MM.1S (cell line): ENCODE results near the gene GJA4.

ENCODE experiments used
- CTCF ChIP-seq: fragments of 300-600 bp; sonication (generic); IDR thresholded peaks from 2 replicates; pipeline ENCODE4 v1.5.1; 2016; ENCODE audit warnings: antibody characterized with exemption, low read length, mixed read lengths
- EZH2 ChIP-seq: fragments of 300-600 bp; sonication (generic); optimal IDR thresholded peaks from 2 replicates; pipeline ENCODE3; 2017; ENCODE audit warnings: low read depth, mild to moderate bottlenecking, antibody characterized with exemption, low read length, mixed read lengths

DNA sequence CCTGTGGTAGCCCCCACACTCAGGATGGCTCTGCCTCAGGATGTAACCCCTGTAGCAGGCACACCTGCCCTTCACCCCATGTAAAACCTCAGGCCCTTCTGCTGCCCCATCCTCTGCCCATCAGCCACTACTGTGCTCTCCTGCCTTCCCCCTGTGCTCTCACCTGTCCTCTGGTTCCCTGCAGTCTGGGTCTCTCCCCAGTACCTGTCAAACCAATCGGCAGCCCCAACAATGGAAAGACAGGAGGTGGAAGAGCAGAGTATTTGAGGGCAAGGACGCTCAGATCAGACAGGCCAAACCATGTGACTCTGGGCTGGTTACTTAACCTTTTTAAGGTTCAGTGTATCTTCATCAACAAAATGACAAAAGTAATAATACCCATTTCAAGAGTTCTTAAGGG, 35.8 kb downstream of the GJA4 start:
- TF ChIP-seq EZH2, result no peak
- TF ChIP-seq CTCF, result no peak
